Lung (tissue), 12 donors: ENCODE results near the gene TXNRD2. TPM values are rescaled to one million over a fixed set of nuclear protein-coding genes. Genes with fewer than 3 reads are reported as not detected.

Source experiments
- ATAC-seq: fragments of 200-7000 bp; cut with Tn5 transposase; one replicate; pipeline ENCODE4 v1.9.1; 2020; ENCODE audit warnings: moderate number of reproducible peaks; ENCODE audit not compliant: insufficient read depth, low FRiP score
- DNase-seq, 3 donors: peaks; one replicate each; pipeline ENCODE4 v3.0.0-alpha.2; 2013 to 2017
- H3K27ac ChIP-seq, 2 donors: one replicate each; pipeline ENCODE4 v1.5.1; 2013; ENCODE audit warnings: mild to moderate bottlenecking in 2 of 2, moderate library complexity in 2 of 2, control low read depth in 1 of 2, inconsistent platforms in 1 of 2, low read depth in 1 of 2, low read length in 1 of 2
- H3K27me3 ChIP-seq, 3 donors: one replicate each; pipeline ENCODE4 v1.5.1; 2013; ENCODE audit warnings: low read length in 2 of 3; ENCODE audit not compliant: control insufficient read depth in 3 of 3, insufficient read depth in 3 of 3
- H3K36me3 ChIP-seq, 4 donors: one replicate each; pipeline ENCODE4 v1.5.1; 2013; ENCODE audit warnings: low read length in 4 of 4, mild to moderate bottlenecking in 1 of 4, moderate library complexity in 1 of 4; ENCODE audit not compliant: control insufficient read depth in 4 of 4, insufficient read depth in 4 of 4
- H3K4me1 ChIP-seq, 5 donors: one replicate each; pipeline ENCODE4 v1.5.1; 2013; ENCODE audit warnings: low read length in 5 of 5, mild to moderate bottlenecking in 2 of 5, moderate library complexity in 1 of 5; ENCODE audit not compliant: control insufficient read depth in 5 of 5, insufficient read depth in 5 of 5
- H3K4me3 ChIP-seq: one replicate; pipeline ENCODE4 v1.5.1; 2013; ENCODE audit warnings: mild to moderate bottlenecking, control low read depth, moderate library complexity
- H3K9ac ChIP-seq, 2 donors: one replicate each; pipeline ENCODE4 v1.5.1; 2013; ENCODE audit warnings: low read length in 2 of 2, control low read depth in 1 of 2; ENCODE audit not compliant: insufficient read depth in 1 of 2
- H3K9me3 ChIP-seq, 4 donors: one replicate each; pipeline ENCODE4 v1.5.1; 2013; ENCODE audit warnings: low read length in 3 of 4, mild to moderate bottlenecking in 1 of 4, moderate library complexity in 1 of 4; ENCODE audit not compliant: control insufficient read depth in 4 of 4, insufficient read depth in 3 of 4
- WGBS, 2 donors: extraction: QIAGEN DNeasy Blood & Tissue Kit; methylation state at CpG; one replicate each; pipeline ENCODE4 v1.1.7; 2013; 5-methylcytosine and 5-hydroxymethylcytosine counted together
- polyA plus RNA-seq, 2 donors: library from polyadenylated mRNA; stranded (reverse); fragments of 200-250 nt; gene quantifications; one replicate each; pipeline ENCODE4 v1.2.1, GENCODE V29; 2013
- total RNA-seq, 2 donors: library from RNA; depleted of rRNA in 1 of 2; stranded (reverse); fragments of >200 nt in 1 of 2; gene quantifications; one replicate each; pipeline ENCODE4 v1.2.1, GENCODE V29; 2014 to 2021
- TF ChIP-seq, protein P1 (sequence below): IDR thresholded peaks from 2 replicates; pipeline ENCODE4 v1.5.1; 2012; ENCODE audit warnings: mild to moderate bottlenecking; ENCODE audit errors: control extremely low read depth, extremely low read depth
- donor health status: control.
- donor health status: control.
- donor health status: Bipolar disorder and iron deficiency.
- donor health status: healthy.
- donor health status: DM: yes; HTN: yes; CAD: no.

Gene TXNRD2
- total and polyA plus RNA-seq, 4 donors, result 20.3 to 59.2 (median 32.2) TPM

DNA sequence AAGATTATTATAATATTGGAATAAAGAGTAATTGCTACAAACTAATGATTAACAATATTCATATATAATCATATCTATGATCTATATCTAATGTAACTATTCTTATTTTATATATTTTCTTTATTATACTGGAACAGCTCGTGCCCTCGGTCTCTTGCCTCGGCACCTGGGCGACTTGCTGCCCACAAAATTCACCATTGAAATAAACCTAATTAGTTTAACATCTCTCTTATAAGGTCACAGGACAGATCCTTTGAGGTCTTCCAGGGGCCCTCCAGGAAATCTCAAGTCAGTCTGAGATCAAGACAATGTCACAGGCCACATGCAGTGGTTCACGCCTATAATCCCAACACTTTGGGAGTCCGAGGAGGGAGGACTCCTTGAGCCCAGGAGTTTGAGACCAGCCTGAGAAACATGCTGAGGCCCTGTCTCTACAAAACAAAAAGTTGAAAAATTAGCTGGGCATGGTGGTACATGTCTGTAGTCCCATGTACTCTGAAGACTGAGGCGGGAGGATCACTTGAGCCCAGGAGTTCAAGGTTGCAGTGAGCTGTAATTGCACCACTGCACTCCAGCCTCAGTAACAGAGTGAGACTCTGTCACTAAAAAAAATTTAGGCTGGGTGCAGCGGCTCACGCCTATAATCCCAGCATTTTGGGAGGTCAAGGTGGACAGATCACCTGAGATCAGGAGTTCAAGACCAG lies 6.6 kb upstream of the TXNRD2 start:
- Histone ChIP-seq H3K27me3 (no peaks in the 10 kb centered on the region), H3K9ac (no peak overlapping the region), H3K36me3 (peaks cover 0 to 3% (median 0%) of the 10 kb centered on the region in 4 donors), H3K4me3 (no peak overlapping the region), H3K9me3 (no peaks in the 10 kb centered on the region), H3K4me1 (peaks cover 2 to 10% (median 5%) of the 10 kb centered on the region in 5 donors), H3K27ac (no peak overlapping the region)
- ATAC-seq (no peak), DNase-seq (no peak)
- WGBS, 2 donors, result 83 to 93% methylated on average over 9 of the region's 9 CpGs
- TF ChIP-seq, protein P1, sequence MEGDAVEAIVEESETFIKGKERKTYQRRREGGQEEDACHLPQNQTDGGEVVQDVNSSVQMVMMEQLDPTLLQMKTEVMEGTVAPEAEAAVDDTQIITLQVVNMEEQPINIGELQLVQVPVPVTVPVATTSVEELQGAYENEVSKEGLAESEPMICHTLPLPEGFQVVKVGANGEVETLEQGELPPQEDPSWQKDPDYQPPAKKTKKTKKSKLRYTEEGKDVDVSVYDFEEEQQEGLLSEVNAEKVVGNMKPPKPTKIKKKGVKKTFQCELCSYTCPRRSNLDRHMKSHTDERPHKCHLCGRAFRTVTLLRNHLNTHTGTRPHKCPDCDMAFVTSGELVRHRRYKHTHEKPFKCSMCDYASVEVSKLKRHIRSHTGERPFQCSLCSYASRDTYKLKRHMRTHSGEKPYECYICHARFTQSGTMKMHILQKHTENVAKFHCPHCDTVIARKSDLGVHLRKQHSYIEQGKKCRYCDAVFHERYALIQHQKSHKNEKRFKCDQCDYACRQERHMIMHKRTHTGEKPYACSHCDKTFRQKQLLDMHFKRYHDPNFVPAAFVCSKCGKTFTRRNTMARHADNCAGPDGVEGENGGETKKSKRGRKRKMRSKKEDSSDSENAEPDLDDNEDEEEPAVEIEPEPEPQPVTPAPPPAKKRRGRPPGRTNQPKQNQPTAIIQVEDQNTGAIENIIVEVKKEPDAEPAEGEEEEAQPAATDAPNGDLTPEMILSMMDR, result no peak

DNA sequence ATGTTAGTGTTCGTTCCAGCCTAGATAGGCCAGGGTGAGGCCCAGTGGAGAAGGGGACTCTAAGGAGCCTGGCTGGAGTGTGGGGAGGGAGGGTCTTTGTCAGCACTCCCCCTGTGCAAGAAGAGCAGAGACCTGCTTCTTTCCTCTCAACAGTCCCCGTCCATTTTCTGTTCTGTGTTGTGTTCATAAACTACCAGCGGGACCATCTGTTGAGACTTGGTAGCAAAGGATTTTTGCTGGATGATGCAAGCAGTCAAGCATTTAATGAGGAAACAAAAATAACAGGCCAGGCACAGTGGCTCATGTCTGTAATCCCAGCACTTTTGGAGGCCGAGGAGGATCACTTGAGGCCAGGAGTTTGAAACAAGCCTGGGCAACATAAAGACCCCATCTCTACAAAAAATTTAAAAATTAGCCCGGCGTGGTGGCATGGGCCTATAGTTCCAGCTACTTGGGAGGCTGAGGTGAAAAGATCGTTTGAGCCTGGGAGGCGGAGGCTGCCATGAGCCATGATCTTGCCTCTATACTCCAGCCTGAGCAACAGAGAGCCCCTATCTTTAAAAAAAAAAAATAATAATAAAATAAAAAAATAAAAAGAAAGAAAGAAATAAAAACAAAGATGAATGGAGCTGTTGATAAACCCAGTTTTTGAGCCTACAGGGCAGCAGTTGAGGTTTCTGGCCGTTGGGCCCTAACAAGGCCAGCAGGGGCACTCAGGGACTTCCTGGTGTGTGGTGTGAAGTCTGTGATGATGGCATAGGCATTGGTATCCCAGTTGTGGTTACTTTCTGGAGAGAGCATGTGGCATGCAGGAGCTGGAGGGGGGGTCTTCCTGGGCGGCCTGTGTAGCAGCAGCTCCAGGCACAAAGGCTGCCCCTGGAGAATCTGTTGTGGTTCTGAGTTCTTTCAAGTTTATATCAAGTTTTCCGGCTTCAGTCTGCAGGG lies 1.7 kb upstream of the TXNRD2 start:
- H3K27me3 ChIP-seq, result no peaks in the 10 kb centered on the region
- H3K9ac ChIP-seq, result peak overlapping the region; percentile 26 to 88
- ATAC-seq (no peak), DNase-seq (peak in 2 of 3 donors; percentile 84 to 87)
- H3K4me1 ChIP-seq, result peaks cover 9 to 30% (median 9%) of the 10 kb centered on the region in 5 donors
- no peaks in the 10 kb centered on the region for H3K9me3 ChIP-seq
- no peak overlapping the region for H3K4me3 ChIP-seq
- WGBS, 2 donors, result 42 to 52% methylated on average over 11 of the region's 11 CpGs
- H3K36me3 ChIP-seq, result no peaks in the 10 kb centered on the region
- peak overlapping the region; percentile 89 to 91 for H3K27ac ChIP-seq
- TF ChIP-seq, protein P1, result no peak

DNA sequence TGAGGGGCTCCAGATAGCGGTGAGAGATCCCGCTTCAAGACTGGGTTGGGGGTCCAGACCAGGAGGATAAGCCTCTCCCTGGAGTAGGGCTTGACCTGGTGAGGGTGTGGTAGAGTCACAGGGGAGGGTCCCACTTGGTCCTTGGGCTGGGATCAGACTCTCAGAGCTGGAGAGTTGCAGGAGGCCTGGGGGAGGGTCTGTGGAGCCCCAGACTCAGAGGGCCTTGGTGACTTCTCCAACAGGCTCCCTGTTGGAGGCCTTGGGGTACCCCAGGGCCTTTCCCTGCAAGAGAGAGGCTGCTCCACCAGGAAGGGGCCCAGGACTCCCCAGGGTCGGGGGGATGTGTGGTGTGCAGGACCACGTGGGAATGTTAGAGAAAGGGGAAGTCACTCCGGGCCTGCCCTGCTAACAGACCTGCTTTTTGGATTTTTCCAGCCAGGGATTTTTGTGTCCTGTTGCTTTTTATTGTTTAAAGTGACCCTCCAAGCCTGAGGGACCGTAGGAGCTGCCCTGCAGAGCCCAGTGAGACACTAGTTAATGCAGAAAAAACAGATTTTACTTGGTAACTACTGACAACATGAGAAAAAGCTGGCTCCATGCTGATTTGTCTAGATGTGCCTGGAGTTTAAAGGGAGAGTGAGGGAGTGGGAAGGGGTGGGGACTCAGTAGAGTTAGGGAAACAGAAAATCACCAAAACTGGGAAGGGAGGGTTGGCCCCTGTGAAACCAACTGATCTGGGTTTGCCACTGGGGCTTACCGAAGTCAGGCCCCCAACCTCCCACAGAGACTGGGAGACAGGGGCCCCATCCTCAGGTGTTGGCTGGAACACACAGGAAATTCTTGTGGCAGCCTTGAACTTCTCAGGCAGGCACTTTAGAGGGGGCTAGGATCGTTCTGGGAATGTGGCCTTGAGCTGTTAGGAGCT lies 801 bp upstream of the TXNRD2 start:
- H3K9ac ChIP-seq, result peak overlapping the region; percentile 88 to 95
- WGBS, 2 donors, result 6% methylated on average over 8 of the region's 8 CpGs
- TF ChIP-seq, protein P1, result no peak
- no peaks in the 10 kb centered on the region for H3K9me3 ChIP-seq
- peaks cover 7 to 28% (median 9%) of the 10 kb centered on the region in 5 donors for H3K4me1 ChIP-seq
- no peaks in the 10 kb centered on the region for H3K36me3 ChIP-seq
- H3K27me3 ChIP-seq, result no peaks in the 10 kb centered on the region
- H3K27ac ChIP-seq, result peak overlapping the region; percentile 89 to 91
- ATAC-seq (no peak), DNase-seq (peak; percentile 47 to 87 (median 79))
- peak overlapping the region; percentile 72 for H3K4me3 ChIP-seq
